ENCODE measurements around the gene BARHL1.

GRCh38 chr9:132591244-132591643, 8.8 kb downstream of the BARHL1 start:
- TF ChIP-seq CTCF (IDR thresholded peaks at IDR 0.05; ENCODE audit: low read depth, low read length, poor library complexity, severe bottlenecking) (no peak), EZH2phosphoT487 (IDR thresholded peaks at IDR 0.05; ENCODE audit: borderline replicate concordance, low read length) (no peak)

Measured in DOHH2 (cell line).